Measurements from ENCODE around the gene TIMM10. TPM values are rescaled to one million over a fixed set of nuclear protein-coding genes. Genes with fewer than 3 reads are reported as not detected.

TIMM10 gene
- total RNA-seq, 4 donors from 2014 or later: 1.6 to 36.8 (median 34.0) TPM; not detected in 1

- Histone ChIP-seq H3K4me1 (peaks cover 0 to 3% (median under 1%) of the 10 kb centered on the region in 4 donors), H3K36me3 (no peaks in the 10 kb centered on the region), H3K27ac (no peak overlapping the region), H3K9me3 (no peaks in the 10 kb centered on the region), H3K27me3 (no peaks in the 10 kb centered on the region), H3K4me3 (no peak overlapping the region)
- no peak for DNase-seq
- intact Hi-C loops (cut with DNase I; ENCODE audit: low total_unique reads) (no loop called here), in situ Hi-C loops (cut with MboI; ENCODE audit: low pct_ligation_motif_present in 1 of 4, low pct_unique_long_range_greater_than_20kb in 1 of 4, low sequenced_read_pairs in 3 of 4) (loop anchor here in 1 of 4 donors (10.0 kb wide), 1 partner anchor 66 kb away; no protein-coding TSS in a partner anchor)
- TF ChIP-seq POLR2A (IDR thresholded peaks at IDR 0.05): no peak
- no peak for TF ChIP-seq CTCF (IDR thresholded peaks at IDR 0.05)
- no peak for TF ChIP-seq POLR2AphosphoS5 (IDR thresholded peaks at IDR 0.05)
- no peak for TF ChIP-seq EP300 (IDR thresholded peaks at IDR 0.05; ENCODE audit: low read depth)
- WGBS, 2 donors (ENCODE audit: low coverage in 1 of 2): 94 to 100% methylated on average over 1 to 2 of the region's 2 CpGs
These were observed 9.4 kb downstream of the TIMM10 start for GRCh38 chr11:57521116-57521515.

GRCh38 chr11:57516061-57516443 lies 14.5 kb downstream of the TIMM10 start:
- Histone ChIP-seq H3K36me3 (no peaks in the 10 kb centered on the region), H3K27me3 (no peaks in the 10 kb centered on the region), H3K4me3 (peak overlapping the region in 3 of 4 donors; percentile 56 to 95 (median 80)), H3K27ac (peak overlapping the region in 3 of 4 donors; percentile 60 to 80 (median 68)), H3K4me1 (peaks cover 11 to 26% (median 20%) of the 10 kb centered on the region in 4 donors), H3K9me3 (no peaks in the 10 kb centered on the region)
- intact Hi-C loops (cut with DNase I; ENCODE audit: low total_unique reads) (no loop called here), in situ Hi-C loops (cut with MboI; ENCODE audit: low pct_ligation_motif_present in 1 of 4, low pct_unique_long_range_greater_than_20kb in 1 of 4, low sequenced_read_pairs in 3 of 4) (no loop called here)
- no peak for DNase-seq
- TF ChIP-seq POLR2A (IDR thresholded peaks at IDR 0.05): no peak
- TF ChIP-seq CTCF (IDR thresholded peaks at IDR 0.05): no peak
- WGBS, 2 donors (ENCODE audit: low coverage in 1 of 2): 15 to 67% methylated on average over 1 to 5 of the region's 5 CpGs

GRCh38 chr11:57515332-57516060 lies 15.1 kb downstream of the TIMM10 start, which contains the start of gene SLC43A1:
SLC43A1 (minus strand) TSS chr11:57515702; CDS start chr11:57514111, 1,591 bp downstream.
- peak within 1 kb of the TSS; percentile 56 to 95 (median 84) for H3K4me3 ChIP-seq
- peaks cover 11 to 26% (median 20%) of the 10 kb centered on the region in 4 donors for H3K4me1 ChIP-seq
- intact Hi-C loops (cut with DNase I; ENCODE audit: low total_unique reads) (no loop called here), in situ Hi-C loops (cut with MboI; ENCODE audit: low pct_ligation_motif_present in 1 of 4, low pct_unique_long_range_greater_than_20kb in 1 of 4, low sequenced_read_pairs in 3 of 4) (no loop called here)
- H3K36me3 ChIP-seq: no peaks in the 10 kb centered on the region
- H3K9me3 ChIP-seq: no peaks in the 10 kb centered on the region
- TF ChIP-seq POLR2A (IDR thresholded peaks at IDR 0.05) (no peak), EP300 (IDR thresholded peaks at IDR 0.05; ENCODE audit: low read depth) (no peak), POLR2AphosphoS5 (IDR thresholded peaks at IDR 0.05) (peak in 1 of 3 donors; percentile 27)
- peak within 1 kb of the TSS; percentile 60 to 80 (median 67) for H3K27ac ChIP-seq
- WGBS, 2 donors (ENCODE audit: low coverage in 1 of 2): 0% methylated on average over 43 of the region's 66 CpGs; no CpG with 5 or more reads in 1 of the 2 donors
- H3K27me3 ChIP-seq: no peaks in the 10 kb centered on the region
- DNase-seq: peak; percentile 58

GRCh38 chr11:57514538-57515331 lies 15.8 kb downstream of the TIMM10 start:
- peak; percentile 72 for DNase-seq
- Histone ChIP-seq H3K36me3 (no peaks in the 10 kb centered on the region), H3K27ac (peak overlapping the region; percentile 60 to 80 (median 67)), H3K9me3 (no peaks in the 10 kb centered on the region), H3K4me3 (peak overlapping the region; percentile 56 to 95 (median 84)), H3K4me1 (peaks cover 11 to 26% (median 20%) of the 10 kb centered on the region in 4 donors), H3K27me3 (no peaks in the 10 kb centered on the region)
- in situ Hi-C loops (cut with MboI; ENCODE audit: low pct_ligation_motif_present in 1 of 4, low pct_unique_long_range_greater_than_20kb in 1 of 4, low sequenced_read_pairs in 3 of 4): no loop called here
- intact Hi-C loops (cut with DNase I; ENCODE audit: low total_unique reads): no loop called here
- no peak for TF ChIP-seq POLR2AphosphoS5 (IDR thresholded peaks at IDR 0.05)
- no peak for TF ChIP-seq CTCF (IDR thresholded peaks at IDR 0.05)
- TF ChIP-seq EP300 (IDR thresholded peaks at IDR 0.05; ENCODE audit: low read depth): no peak
- no peak for TF ChIP-seq POLR2A (IDR thresholded peaks at IDR 0.05)
- WGBS, 2 donors (ENCODE audit: low coverage in 1 of 2): 0 to 1% methylated on average over 3 to 54 of the region's 57 CpGs

All from transverse colon (tissue), 4 donors.